CD4-positive, alpha-beta T cell treated with Interleukin-12 subunit alpha and Interleukin-12 subunit beta, for 1 hour (primary cell): ENCODE measurements around the gene ZNF224.
"Not testable (repeated sequence)": the region's sequence is repeated elsewhere in the genome, so short reads cannot be mapped to it uniquely, and the experiment has no call there.

Experiments used
- DNase-seq: peaks from one replicate; pipeline ENCODE4 v3.0.0-alpha.2; 2020

The ZNF224 gene

DNA sequence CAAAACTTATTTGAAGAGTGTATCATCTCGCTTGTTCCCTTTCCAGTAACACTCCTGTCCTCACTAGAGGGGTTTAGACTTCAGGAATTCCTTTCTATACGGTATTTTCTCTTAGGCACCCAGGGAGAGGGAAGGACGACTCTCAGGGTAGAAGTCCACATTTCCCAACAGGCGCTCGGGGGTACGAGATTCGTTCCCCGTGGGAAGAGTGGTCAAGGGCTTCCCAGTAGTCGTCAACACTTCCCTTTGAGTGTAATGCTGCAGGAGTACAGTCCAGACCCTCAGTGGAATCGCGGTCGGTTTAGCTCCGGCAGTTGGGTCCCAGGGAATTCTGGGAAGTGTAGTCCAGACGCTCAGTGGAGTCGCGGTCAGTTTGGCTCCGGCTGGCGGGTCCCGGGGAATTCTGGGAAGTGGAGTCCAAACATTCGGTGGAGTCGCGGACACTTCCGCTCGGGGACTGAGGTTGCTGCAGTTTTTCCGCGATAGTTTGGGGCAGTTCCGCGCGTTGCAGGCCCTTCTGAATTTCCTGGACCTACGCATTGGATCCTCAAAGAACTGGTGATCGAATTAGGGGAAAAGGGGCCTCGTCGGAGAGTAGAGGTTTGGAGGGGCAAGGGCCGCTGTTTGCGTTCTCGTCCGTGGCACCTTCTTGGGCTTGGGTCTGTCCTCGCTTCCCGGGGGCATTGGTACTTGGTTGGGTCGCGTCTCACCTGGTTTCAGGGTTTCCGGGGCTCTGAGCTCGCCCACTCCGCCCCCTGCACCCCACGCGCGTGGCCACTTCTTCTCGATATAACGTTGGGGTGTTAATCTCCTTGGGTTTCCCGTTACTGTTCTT, at the start of gene ZNF224:
ZNF224 (plus strand) TSS at position 431 of the 835 bp plus-strand sequence. CDS start 3,513 bp downstream, outside the sequence.
- DNase-seq, result peak; percentile 89

DNA sequence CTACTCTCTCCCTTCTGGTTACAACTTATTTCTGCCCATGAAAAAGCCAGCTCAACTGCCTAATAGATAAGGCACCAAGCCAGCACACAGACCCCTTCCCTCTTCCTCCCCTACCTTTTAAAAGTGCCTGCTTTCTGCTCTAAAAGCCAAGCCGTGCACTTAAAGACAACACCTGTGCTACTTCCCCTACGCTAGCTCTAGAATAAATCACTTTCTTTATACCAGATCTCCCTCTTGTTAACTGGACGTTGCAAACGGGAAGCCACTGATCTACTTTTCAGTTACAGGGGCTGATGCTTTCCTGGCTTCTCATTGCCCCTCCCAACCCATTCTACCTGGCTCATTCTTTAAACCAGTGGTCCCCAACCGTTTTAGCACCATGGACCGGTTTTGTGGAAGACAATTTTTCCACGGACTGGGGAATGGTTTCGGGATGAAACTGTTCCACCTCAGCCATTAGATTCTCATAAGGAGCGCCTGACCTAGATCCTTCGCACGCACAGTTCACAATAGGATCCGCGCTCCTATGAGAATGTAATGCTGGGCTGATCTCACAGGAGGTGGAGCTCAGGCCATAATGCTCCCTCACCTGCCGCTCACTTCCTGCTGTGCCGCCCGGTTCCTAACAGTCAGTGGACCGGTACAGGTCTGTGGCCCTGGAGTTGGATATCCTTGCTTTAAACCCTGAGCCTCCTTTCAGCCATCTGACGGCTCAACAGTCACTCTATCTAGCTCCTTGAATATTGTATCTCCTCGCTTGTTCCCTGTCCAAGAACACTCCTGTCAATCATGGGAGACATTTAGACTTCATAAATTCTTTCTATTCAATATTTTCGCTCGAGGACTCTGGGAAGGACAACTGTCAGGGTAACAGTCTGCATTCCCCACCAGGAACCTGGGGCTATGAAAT, 43.2 kb upstream of the ZNF224 start:
- DNase-seq, result peak; percentile 20

DNA sequence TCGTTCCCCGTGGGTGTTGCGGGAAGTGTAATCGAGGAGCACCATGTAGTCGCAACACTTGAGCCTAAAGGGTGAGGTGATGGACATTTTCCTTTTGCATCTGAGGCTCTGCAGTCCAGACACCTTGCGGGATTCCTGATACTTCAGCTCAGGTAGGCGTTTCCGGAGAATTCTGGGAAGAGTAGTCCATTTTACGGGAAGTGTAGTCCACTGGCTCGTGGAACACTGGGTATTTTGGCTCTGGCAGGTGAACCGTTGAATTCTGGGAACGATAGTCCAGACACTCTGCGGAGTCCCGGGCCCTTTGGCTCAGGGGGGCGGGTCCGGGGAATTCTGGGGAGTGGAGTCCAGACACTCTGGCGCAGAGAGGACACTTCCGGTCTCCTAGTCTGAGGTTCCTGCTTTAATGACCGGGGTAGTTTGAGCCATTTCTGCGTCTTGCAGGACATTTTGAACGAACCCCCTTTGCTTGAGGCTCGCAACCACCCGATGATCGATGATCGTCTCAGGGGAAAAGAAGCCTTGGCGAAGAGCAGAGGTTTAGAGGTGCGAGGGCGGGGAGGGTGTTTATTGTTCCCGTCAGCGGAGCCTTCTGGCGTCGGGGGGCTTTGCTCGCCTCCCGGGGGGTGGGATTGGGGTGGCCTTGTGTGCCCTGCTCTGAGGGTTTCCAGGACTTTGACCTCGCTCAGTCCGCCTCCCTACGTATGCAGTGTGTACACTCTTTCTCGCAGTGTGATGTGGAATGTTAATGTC, 42.3 kb upstream of the ZNF224 start, which contains the start of gene ZNF223:
ZNF223 (plus strand) TSS at position 387 of the 753 bp plus-strand sequence. CDS start 3,141 bp downstream, outside the sequence.
- DNase-seq, result peak; percentile 71

DNA sequence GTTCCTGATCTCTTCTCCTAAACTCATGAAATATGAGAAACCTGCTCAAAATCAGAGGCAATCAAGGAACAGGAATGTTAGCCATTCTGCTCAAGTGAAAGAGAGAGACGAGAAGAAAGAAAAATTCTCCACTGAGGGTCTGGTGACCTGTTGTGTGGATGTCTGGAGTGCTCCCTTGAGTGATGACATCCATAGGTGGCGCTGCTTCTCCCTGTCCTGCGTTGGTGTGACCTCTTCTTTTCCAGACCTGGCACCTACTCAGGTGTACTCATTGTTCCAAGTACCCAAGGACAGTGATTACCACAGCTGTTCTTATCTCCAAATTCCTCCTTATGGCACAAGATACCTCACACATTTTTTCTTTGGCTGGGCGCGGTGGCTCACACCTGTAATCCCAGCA, 38.3 kb upstream of the ZNF224 start:
- no peak for DNase-seq

DNA sequence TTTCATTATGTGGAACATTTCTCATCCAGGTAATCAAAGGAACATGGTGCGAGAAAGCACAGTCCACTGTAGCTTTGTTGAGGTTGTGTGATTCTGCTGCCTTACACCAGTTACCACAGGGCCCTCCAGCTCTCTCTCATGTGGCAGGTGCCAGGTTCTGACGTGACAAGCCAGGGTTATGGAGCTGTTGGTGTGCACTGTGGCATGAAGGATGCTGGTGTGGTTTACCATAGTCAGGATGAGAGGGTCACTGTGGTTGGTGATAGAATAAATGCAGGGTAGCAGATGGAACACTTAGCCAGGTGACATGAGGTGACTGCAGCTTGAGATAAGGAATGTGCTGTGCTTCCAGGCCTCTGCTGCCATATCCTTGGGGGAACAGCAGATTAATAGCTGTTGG, 34.9 kb upstream of the ZNF224 start:
- no peak for DNase-seq

DNA sequence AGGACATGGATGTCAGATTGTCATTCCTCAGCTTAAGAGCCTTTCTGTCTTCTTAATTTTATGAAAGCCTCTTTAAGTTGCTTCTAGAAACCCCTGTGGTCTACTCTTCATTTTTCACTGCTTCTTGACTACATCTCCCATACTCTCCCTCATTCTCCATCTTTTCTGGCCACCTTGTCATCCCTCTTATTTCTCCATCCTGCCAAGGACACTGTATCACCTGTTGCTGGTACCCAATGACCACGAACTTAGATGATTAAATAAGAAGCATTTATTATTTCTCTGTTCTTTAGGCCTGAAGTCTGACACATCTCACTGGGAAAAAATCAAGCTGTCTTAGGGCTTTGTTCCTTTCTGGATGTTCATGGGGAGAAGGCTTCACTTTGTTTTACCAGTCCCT, 33.1 kb upstream of the ZNF224 start:
- DNase-seq, result no peak

DNA sequence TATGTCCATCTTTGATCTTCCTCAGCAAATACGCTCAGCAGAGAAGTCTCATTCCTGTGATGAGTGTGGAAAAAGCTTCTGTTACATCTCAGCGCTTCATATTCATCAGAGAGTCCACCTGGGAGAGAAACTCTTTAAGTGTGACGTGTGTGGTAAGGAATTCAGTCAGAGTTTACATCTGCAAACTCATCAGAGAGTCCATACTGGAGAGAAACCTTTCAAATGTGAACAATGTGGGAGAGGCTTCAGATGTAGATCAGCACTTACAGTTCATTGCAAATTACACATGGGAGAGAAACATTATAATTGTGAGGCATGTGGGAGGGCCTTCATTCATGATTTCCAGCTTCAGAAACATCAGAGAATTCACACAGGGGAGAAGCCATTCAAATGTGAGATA, 27.9 kb upstream of the ZNF224 start:
- DNase-seq, result no peak

DNA sequence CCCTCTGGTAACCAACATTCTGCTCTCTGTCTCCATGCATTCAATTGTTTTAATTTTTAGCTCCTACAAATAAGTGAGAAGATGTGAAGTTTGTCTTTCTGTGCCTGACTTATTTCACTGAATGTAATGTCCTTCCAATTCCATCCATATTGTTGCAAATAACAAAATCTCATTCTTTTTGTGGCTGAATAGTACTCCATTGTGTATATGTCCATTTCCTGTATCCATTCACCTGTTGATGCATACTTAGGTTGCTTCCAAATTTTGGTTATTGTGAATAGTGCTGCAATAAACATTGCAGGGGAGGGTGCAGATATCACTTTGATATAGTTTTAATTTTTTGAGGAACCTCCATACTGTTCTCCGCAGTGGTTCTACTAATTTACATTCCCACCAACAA, 24.7 kb upstream of the ZNF224 start:
- DNase-seq, result no peak

DNA sequence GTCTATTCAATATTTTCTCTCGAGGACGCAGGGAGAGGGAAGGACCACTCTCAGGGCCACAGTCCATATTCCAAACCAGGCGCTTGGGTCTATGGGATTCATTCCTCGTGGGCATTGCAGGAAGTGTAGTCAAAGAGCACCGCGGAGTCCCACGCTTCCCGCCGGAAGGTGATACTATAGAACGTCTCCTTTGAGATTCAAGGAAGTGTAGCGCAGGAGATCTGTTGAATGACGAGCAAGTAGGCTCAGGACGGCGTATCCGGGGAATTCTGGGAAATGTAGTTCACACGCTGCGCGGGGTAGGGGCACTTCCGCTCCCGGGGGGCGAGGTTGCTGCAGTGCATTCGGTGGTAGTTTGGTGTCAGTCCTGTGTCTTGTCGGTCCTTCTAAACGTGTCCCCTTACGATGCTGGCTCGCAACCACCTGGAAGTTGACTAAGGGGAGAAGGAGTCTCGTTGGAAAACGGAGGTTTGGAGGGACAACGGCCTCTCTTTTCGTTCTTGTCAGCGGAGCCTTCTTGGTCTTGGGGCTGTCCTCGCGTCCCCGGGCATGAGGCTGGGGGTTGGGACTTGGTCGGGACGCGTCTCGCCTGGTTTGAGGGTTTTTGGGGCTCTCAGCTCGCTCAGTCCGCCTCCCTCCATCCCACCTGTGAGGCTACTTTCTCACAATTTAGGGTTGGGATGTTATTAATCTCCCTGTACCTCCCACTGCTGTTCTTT, 22.2 kb upstream of the ZNF224 start, which contains the start of gene ZNF284:
ZNF284 (plus strand) TSS at position 336 of the 719 bp plus-strand sequence. CDS start 4,231 bp downstream, outside the sequence.
- peak; percentile 91 for DNase-seq

DNA sequence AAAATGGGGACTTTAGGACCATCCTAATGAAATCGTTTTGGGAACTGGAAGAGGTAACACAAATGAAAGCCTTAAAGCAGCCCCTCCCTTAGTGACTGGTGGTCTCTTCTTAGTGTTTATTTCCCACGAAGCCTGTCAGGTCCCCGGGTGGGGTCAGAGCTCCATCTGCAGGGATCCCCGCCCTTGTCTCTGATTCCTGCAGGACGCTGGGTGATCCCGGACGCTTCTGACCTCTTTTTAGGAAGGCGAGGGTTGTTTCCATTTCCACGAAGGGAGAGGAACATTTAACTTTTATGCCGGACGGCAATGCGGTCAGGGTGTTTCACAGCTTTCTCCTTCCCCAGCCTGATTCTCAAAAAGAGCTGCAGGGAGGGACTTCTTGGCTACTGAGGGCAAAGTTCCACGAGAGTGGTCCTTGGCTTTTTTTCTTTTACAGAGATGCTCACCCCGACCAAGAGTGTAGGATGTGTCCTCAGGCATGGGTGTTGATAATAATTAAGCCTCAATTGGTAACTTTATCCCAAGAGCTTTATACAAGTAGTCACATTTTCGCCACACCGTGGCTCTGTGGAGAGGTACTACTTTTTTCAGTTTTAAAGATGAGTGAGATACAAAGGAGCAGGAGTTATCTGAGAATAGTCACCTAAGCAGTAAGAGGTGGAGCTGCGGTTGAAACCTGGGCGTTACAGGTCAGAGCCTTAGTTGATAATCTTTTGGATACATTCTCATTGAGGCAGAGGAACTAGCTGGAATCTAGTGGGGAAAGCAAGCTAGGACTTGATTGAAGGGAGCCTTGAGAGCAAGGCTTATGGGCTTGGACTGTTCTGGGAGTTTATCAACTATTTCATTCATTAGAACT, 21.4 kb upstream of the ZNF224 start:
- DNase-seq, result no peak

DNA sequence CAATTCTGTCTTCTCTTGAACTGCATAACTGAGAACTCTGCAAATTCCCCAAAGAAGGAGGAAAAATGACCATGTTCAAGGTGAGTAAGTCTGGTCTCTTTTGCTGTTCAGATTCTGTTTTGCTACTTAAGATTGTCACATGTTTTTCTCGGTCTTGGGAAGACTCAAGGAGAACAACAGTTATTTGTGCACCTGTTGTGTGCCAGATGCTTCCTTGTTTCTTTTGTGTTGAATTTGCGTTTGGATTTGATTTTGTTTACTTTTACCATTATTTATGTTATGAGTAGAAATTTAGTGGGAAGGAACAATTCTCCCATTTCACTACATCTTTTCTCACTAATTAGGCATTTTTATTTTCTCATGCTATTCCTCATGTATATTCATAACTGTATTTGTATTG, 17.8 kb upstream of the ZNF224 start:
- no peak for DNase-seq

DNA sequence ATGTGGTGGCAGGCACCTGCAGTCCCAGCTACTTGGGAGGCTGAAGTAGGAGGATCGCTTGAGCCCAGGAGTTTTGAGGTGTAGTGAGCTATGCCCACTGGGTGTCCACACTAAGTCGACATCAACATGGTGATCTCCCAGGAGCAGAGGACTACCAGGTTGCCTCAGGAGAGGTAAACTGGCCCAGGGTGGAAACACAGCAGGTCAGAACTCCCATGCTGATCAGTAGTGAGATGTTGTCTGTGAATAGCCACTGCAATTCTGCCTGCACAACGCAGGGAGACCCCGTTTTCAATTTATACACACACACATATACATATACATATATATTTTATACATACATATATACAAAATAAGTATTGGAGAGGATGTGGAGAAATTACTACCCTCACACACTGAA, 2.1 kb upstream of the ZNF224 start:
- DNase-seq, result no peak

DNA sequence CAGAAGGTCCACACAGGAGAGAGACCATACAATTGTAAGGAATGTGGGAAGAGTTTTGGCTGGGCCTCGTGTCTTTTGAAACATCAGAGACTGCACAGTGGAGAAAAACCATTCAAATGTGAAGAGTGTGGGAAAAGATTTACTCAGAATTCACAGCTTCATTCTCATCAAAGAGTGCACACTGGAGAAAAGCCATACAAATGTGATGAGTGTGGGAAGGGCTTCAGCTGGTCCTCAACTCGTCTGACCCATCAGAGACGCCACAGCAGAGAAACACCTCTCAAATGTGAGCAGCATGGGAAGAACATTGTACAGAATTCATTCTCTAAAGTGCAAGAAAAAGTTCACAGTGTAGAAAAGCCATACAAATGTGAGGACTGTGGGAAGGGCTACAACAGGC, 13.6 kb downstream of the ZNF224 start:
- no peak for DNase-seq

DNA sequence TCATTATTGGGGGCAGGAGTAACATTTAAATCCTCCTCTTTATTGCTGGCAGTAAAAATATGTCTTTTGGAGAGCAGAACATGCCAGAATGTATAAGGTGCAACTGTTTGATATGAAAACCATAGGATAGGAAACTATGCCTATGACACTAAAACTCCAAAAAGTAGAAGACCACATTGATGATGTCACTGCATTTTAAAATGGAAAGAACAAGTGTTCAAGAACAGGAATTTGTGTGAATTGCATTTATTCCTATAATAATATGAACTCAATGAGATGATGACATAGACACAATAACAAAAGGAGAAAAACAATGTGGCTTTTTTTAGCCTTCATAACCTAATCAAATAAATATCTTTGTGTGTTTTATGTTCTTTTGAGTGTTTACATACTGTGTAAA, 15.3 kb downstream of the ZNF224 start:
- DNase-seq, result no peak

DNA sequence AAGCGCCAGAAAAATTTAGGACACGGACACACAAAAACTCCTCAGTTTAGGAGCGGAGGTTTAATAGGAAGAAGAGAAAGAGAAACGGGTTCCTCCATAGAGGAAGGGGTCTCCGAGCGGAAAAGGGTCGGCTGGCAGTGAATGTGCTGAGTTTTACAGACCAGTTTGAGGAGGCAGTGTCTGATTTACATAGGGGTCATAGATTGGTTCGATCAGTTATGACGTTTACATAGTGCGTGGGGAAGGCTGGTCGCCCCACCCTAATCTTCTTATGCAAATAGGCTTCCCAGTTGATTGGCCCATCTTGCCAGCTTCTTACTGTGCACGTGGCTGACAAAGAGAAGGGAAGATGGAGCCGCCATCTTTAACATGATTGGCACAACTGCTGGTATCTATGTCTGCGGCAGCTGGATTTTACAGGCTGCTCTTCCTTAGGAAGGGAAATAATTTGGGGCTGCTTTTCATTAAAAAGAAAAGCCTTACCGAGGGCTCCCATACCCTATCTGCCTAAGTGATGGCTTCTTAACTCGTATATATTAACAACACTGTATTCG, 17.8 kb downstream of the ZNF224 start:
- DNase-seq, result no peak

DNA sequence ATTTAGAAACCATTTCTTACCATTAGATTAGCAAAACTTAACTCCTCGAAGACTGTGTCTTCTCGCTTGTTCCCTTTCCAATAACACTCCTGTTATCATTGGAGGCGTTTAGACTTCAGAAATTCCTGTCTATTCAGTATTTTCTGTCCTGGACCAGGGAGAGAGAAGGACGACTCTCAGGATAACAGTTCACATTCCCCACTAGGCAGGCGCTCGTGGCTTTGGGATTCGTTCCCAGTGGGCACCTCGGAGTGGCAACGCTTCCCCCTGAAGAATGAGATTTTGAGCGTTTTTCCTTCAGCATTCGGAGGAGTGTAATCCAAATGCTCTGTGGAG, 18.6 kb downstream of the ZNF224 start:
- no peak for DNase-seq

DNA sequence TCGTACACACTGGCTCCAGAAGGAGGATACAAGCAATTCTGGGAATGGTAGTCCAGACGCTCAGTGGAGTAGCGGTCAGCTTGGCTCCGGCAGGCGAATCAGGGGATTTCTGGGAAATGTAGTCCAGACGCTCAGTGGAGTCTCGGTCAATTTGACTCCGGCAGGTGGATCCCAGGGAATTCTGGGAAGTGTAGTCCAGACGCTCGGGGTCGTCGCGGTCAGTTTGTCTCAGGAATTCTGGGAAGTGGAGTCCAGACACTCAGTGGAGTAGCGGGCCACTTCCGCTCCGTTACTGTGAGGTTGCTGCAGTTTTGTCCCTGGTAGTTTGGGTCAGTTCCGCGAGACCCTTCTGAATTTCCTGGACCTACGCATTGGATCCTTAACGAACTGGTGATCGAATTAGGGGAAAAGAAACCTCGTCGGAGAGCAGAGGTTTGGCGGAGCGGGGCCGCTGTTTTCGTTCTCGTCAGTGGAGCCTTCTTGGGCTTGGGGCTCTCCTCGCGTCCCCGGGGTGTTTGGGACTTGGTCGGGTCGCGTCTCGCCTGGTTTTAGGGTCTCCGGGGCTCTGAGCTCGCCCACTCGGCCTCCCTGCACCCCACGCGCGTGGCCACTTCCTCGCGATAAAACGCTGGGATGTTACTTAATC, 19.1 kb downstream of the ZNF224 start, which contains the start of gene ZNF225:
ZNF225 (plus strand) TSS at position 262 of the 646 bp plus-strand sequence. CDS start 2,429 bp downstream, outside the sequence.
- peak; percentile 93 for DNase-seq

DNA sequence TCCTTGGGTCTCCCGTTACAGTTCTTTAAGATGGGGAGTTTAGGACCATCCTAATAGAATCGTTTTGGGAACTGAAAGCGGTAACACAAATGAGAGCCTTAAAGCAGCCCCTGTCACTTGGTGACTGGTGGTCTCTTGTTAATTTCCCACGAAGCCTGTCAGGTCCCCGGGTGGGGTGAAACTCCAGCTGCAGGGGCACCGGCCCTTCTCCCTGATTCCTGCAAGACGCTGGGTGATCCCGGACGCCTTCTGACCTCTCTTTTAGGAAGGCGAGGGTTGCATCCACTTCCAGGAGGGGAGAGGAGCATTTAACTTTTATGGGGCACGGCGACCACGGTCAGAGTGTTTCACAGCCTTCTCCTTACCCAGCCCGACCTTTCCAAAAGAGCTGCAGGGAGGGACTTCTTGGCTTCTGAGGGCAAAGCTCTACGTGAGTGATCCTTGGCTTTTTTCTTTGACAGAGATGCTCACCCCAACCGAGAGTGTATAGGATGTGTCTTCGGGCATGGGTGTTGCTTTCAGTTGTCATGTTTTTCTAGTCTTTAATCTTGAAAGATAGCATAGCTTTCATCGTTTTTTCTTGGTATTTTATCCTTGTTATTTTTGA, 19.7 kb downstream of the ZNF224 start:
- no peak for DNase-seq

DNA sequence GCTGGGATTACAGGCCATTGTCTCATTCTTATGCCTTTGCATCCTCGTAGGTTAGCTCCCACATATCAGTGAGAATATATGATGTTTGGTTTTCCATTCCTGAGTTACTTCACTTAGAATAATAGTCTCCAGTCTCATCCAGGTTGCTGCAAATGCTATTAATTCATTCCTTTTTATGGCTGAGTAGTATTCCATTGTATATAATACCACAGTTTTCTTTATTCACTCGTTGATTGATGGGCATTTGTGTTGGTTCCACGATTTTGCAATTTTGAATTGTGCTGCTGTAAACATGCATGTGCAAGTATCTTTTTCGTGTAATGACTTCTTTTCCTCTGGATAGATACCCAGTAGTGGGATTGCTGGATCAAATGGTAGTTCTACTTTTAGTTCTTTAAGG, 27.0 kb downstream of the ZNF224 start:
- DNase-seq, result not testable (repeated sequence)

DNA sequence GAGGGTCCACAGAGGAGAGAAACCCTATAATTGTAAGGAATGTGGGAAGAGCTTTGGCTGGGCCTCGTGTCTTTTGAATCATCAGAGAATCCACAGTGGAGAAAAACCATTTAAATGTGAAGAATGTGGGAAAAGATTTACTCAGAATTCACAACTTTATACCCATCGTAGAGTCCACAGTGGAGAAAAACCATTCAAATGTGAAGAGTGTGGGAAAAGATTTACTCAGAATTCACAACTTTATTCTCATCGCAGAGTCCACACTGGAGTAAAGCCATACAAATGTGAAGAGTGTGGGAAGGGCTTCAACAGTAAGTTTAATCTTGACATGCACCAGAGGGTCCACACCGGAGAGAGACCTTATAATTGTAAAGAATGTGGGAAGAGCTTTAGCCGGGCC, 37.8 kb downstream of the ZNF224 start:
- no peak for DNase-seq
